Mammary epithelial cell (primary cell): ENCODE results near the gene VAPA.

Experiments used
- CTCF ChIP-seq, 2 donors: IDR thresholded peaks in 1 of 2; conservative IDR thresholded peaks in 1 of 2; 2 replicates each; pipeline ENCODE4 v1.5.1; 2011 to 2012; ENCODE audit warnings: inconsistent platforms in 2 of 2, low read length in 2 of 2, mild to moderate bottlenecking in 2 of 2, control low read depth in 1 of 2, low read depth in 1 of 2; ENCODE audit not compliant: insufficient read depth in 1 of 2; ENCODE audit errors: extremely low read depth in 1 of 2
- EZH2 ChIP-seq: IDR thresholded peaks from 2 replicates; pipeline ENCODE4 v1.6.1; 2012; ENCODE audit warnings: low read length, inconsistent platforms, borderline replicate concordance

- TF ChIP-seq CTCF (conservative IDR thresholded peaks at IDR 0.05 in 1 of 2, IDR thresholded peaks at IDR 0.05 in 1 of 2; ENCODE audit: extremely low read depth in 1 of 2, insufficient read depth in 1 of 2, low read depth in 1 of 2, low read length in 2 of 2) (no peak), EZH2 (no peak)
Observed at GRCh38 chr18:9916077-9916639, 2.3 kb downstream of the VAPA start.
